Left lung (tissue), 10 donors: ENCODE results near the gene SNX9. TPM values are rescaled to one million over a fixed set of nuclear protein-coding genes. Genes with fewer than 3 reads are reported as not detected.

Experiments used
- ATAC-seq: fragments of 200-7000 bp; cut with Tn5 transposase; one replicate; pipeline ENCODE4 v1.9.1; 2020; ENCODE audit warnings: moderate library complexity
- DNase-seq, 4 donors: peaks; one replicate each; pipeline ENCODE4 v3.0.0-alpha.2; 2013 to 2020
- H3K27ac ChIP-seq, 2 donors: fragments of 200-600 bp; sonication (generic) in 1 of 2; one replicate each; pipeline versions ENCODE4 v1.5.0 to v1.8.0; 2020 to 2021
- H3K27me3 ChIP-seq, 2 donors: fragments of 200-600 bp; sonication (generic) in 1 of 2; one replicate each; pipeline versions ENCODE4 v1.5.0 to v1.8.0; 2020 to 2021
- H3K36me3 ChIP-seq, 2 donors: fragments of 200-600 bp; sonication (generic) in 1 of 2; one replicate each; pipeline versions ENCODE4 v1.5.0 to v1.8.0; 2020 to 2021
- H3K4me1 ChIP-seq, 2 donors: fragments of 200-600 bp; one replicate each; pipeline ENCODE4 v1.8.0; 2021
- H3K4me3 ChIP-seq, 2 donors: fragments of 200-600 bp; sonication (generic) in 1 of 2; one replicate each; pipeline versions ENCODE4 v1.5.0 to v1.8.0; 2020 to 2021; ENCODE audit warnings: mild to moderate bottlenecking in 1 of 2
- H3K9me3 ChIP-seq, 2 donors: fragments of 200-600 bp; sonication (generic) in 1 of 2; one replicate each; pipeline versions ENCODE4 v1.5.0 to v1.8.0; 2020 to 2021
- intact Hi-C, 2 donors: fragments of 100-400 bp; cut with DNase I; formaldehyde crosslinking; loops; one replicate each; pipeline versions ENCODE4 v1.11.2 to v1.14.2; 2022
- polyA plus RNA-seq, 6 donors: library from polyadenylated mRNA; unstranded; fragments of 120-200 nt; gene quantifications; one replicate each; pipeline ENCODE4 v1.2.1, GENCODE V29; 2013; ENCODE audit not compliant: insufficient read length in 6 of 6
- total RNA-seq, 2 donors: library from RNA; stranded (reverse); fragmentation: NEBNext Ultra II Directional; extraction: Animal tissue kit (Norgen Biotek cat#: 25700); gene quantifications; one replicate each; pipeline ENCODE4 v1.2.1, GENCODE V29; 2021
- TF ChIP-seq, protein P1 (sequence below), 2 donors: fragments of 200-600 bp; sonication (generic) in 1 of 2; IDR thresholded peaks; one replicate each; pipeline versions ENCODE4 v1.5.0 to v1.8.0; 2021; ENCODE audit warnings: antibody characterized with exemption in 2 of 2
- donor health status: DM: no; HTN: yes; CAD: no.
- donor health status: DM: no; HTN: no; CAD: no.

Gene SNX9
- total and polyA plus RNA-seq, 8 donors: 23.5 to 44.4 (median 38.4) TPM

DNA sequence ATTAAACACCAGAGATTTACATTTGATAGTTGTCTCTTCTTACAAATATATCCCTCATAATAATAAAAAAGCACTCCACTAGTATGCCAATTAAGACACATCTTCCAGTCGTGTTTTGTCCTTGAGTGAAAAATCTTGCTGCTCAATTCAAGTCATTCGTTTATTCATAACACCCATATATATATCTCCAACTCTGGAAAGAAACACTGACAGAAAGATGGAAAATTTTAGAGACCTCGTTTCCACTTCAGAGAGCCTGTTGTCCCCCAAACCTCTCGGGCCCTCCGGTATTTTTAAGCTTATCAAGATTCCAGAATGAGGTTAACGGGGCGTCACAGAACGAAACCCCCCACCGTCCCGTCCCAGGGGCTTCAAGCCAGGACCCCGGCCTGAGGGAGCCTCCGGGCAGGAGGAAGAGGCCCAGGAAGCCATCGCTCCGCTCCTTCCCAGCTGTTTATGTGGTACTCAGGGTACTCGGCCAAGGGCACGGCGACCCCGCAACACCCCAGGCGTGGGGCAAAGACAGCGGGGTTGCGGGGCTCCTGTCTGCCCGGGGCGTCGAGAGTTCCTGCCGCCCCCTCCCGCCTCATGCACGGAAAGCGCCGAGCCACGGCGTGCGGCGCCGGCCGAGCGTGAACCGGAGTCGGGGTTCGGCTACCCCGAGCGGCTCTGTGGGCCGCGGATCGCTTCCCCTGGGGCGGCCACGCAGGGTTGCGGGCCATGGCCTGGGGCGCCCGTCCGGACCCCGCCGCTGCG lies 623 bp upstream of the SNX9 start:
- TF ChIP-seq, protein P1, sequence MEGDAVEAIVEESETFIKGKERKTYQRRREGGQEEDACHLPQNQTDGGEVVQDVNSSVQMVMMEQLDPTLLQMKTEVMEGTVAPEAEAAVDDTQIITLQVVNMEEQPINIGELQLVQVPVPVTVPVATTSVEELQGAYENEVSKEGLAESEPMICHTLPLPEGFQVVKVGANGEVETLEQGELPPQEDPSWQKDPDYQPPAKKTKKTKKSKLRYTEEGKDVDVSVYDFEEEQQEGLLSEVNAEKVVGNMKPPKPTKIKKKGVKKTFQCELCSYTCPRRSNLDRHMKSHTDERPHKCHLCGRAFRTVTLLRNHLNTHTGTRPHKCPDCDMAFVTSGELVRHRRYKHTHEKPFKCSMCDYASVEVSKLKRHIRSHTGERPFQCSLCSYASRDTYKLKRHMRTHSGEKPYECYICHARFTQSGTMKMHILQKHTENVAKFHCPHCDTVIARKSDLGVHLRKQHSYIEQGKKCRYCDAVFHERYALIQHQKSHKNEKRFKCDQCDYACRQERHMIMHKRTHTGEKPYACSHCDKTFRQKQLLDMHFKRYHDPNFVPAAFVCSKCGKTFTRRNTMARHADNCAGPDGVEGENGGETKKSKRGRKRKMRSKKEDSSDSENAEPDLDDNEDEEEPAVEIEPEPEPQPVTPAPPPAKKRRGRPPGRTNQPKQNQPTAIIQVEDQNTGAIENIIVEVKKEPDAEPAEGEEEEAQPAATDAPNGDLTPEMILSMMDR (IDR thresholded peaks at IDR 0.05): no peak
- no peaks in the 10 kb centered on the region for H3K36me3 ChIP-seq
- peak overlapping the region; percentile 74 to 87 for H3K27ac ChIP-seq
- intact Hi-C loops: no loop called here
- peaks cover 7 to 23% of the 10 kb centered on the region in 2 donors for H3K4me1 ChIP-seq
- H3K9me3 ChIP-seq: no peaks in the 10 kb centered on the region
- peak overlapping the region; percentile 17 to 69 for H3K4me3 ChIP-seq
- ATAC-seq (peak; percentile 22), DNase-seq (peak in 2 of 4 donors; percentile 37 to 49)
- H3K27me3 ChIP-seq: peaks cover 6 to 48% of the 10 kb centered on the region in 2 donors

DNA sequence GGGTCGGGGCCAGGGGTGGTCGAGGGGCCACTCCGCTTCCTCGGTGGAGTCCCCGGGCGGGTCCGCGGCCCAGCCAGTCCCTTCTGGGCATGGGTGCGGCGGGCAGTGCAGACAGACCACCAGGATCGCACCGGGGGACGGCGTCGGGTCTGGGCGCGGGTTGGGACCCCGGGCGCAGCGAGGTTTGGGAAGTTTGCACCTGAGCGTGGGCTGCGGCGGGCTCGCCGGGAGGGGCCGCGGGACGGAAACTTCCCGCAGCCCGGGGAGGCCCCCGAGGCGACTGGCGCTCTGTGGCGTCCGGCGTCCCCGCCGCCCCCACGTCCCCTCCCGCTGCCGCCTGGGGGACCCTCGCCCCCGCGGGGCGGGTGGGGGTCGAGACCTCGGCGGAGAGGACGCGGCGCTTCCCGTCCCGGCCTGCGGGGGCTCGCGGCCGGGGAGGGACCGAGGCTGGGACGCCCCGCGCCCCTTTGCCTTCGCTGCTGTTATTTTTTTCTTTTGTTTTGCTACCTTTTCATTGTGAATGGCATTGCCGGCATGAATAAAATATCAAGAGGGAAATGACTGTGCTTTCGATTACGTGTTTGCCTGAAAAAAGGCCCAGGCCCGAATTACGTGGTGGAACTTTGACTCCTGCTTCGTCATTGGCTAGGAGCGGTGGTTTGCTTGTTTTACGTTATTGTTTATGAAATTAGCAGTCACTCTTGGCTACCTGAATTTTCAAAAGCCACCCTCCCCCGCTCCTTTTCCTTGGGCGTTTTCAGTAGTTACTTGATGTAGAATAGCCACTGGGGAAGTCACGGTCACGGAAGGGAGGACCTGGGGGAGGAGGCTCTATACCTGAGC lies 703 bp downstream of the SNX9 start:
- intact Hi-C loops: no loop called here
- no peaks in the 10 kb centered on the region for H3K36me3 ChIP-seq
- H3K4me3 ChIP-seq: peak overlapping the region; percentile 67 to 69
- TF ChIP-seq, protein P1 (IDR thresholded peaks at IDR 0.05): no peak
- no peaks in the 10 kb centered on the region for H3K9me3 ChIP-seq
- DNase-seq (peak; percentile 40 to 85 (median 58)), ATAC-seq (peak; percentile 42)
- peaks cover 7 to 23% of the 10 kb centered on the region in 2 donors for H3K4me1 ChIP-seq
- H3K27me3 ChIP-seq: peaks cover 6 to 48% of the 10 kb centered on the region in 2 donors
- peak overlapping the region; percentile 86 to 92 for H3K27ac ChIP-seq

DNA sequence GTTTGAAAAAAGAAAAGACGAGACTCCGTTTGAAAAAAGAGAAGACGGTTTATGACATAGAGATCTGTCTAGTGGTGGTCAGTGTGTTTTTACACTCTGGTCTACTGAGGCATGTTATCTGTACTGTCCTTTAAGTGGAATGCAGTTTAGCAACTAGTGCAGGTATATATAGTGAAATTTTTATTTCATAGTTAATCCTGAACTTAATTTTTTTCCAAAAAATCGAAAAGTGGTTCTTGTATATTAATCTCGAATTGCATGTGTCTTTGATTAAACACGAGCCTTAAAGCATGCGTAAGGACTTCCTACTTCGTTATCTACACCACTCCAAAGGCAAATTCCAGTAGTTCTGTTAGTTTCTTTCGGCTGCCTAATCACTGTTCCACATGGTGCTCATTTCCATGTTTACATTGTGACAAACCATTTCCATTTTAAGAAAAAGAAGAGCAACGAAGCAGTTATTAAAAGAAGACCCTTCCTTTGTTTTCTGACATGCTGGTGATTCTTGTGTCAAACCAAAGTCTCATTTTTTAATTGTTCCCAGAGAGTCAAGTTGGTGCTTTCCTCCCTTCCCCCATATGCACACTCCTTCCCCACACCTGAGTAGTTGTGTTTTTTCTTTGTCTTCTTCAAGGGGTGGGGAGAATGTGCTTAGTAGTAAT lies 2.3 kb downstream of the SNX9 start:
- peak overlapping the region in 1 of 2 donors; percentile 69 for H3K4me3 ChIP-seq
- H3K36me3 ChIP-seq: no peaks in the 10 kb centered on the region
- no peaks in the 10 kb centered on the region for H3K9me3 ChIP-seq
- intact Hi-C loops: no loop called here
- H3K4me1 ChIP-seq: peaks cover 7 to 23% of the 10 kb centered on the region in 2 donors
- H3K27ac ChIP-seq: no peak overlapping the region
- H3K27me3 ChIP-seq: peaks cover 6 to 48% of the 10 kb centered on the region in 2 donors
- peak in 1 of 4 donors; percentile 30 for DNase-seq
- TF ChIP-seq, protein P1 (IDR thresholded peaks at IDR 0.05): no peak
- ATAC-seq: no peak

DNA sequence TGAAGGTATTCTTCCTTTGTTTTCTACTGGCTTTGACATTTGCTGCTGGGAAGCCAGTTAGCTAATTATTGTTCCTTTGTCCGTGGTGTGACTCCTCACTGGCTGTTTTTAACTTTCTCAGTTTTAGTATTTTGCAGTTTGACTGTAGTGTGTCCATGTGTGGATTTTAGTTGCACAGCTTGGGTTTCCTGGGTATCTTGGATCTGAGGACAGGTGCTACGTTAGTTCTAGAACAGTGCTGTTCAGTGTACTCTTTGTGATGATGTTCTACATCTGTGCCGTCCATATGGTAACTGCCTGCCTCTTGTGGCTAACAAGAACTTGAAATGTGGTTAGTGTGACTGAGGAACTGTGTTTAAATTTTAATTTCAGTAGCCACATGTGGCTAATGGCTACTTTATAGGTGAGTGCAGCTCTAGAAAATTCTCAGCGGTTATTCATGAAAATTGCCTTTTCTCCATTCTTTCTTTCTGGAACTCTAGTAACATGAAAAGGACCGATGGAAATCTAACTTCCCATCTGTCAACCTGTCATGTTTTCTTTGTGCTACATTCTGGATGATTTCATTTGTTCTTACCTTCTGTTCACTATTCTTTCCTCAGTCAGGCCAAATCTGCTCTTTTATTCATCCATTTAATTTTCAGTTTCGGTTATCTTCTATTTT lies 7.4 kb downstream of the SNX9 start:
- Histone ChIP-seq H3K4me3 (no peak overlapping the region), H3K36me3 (no peaks in the 10 kb centered on the region), H3K4me1 (peaks cover 0 to 26% of the 10 kb centered on the region in 2 donors), H3K27ac (no peak overlapping the region), H3K27me3 (peaks cover 0 to 10% of the 10 kb centered on the region in 2 donors), H3K9me3 (no peaks in the 10 kb centered on the region)
- DNase-seq (no peak), ATAC-seq (no peak)
- intact Hi-C loops: no loop called here
- TF ChIP-seq, protein P1 (IDR thresholded peaks at IDR 0.05): no peak
